SK-N-SH treated with all-trans-retinoic acid at 6 μM for 48 hours (cell line): Measurements from ENCODE around the gene SAMD8.

Experiments used
- ATAC-seq: fragments of 200-7000 bp; cut with Tn5 transposase; 3 replicates; pipeline ENCODE4 v1.9.1; 2020; ENCODE audit warnings: mild to moderate bottlenecking, moderate library complexity
- CSDC2 ChIP-seq: fragments of 250-450 bp; sonication (Bioruptor Pico); IDR thresholded peaks from 2 replicates; pipeline ENCODE4 v1.5.0; 2020; ENCODE audit warnings: mild to moderate bottlenecking, moderate library complexity
- GLIS3 ChIP-seq: fragments of 250-450 bp; sonication (Bioruptor Pico); IDR thresholded peaks from 2 replicates; pipeline ENCODE4 v1.5.0; 2020; ENCODE audit warnings: mild to moderate bottlenecking, moderate library complexity
- OSR1 ChIP-seq: fragments of 250-450 bp; sonication (Bioruptor Pico); IDR thresholded peaks from 2 replicates; pipeline ENCODE4 v1.8.0; 2022; ENCODE audit warnings: moderate library complexity, mild to moderate bottlenecking, inconsistent platforms
- PPARA ChIP-seq: fragments of 250-450 bp; sonication (Bioruptor Pico); IDR thresholded peaks from 2 replicates; pipeline ENCODE4 v1.5.0; 2020; ENCODE audit warnings: mild to moderate bottlenecking, borderline replicate concordance
- SNAI2 ChIP-seq: fragments of 250-450 bp; sonication (Bioruptor Pico); IDR thresholded peaks from 2 replicates; pipeline ENCODE4 v1.5.0; 2020; ENCODE audit warnings: mild to moderate bottlenecking, moderate library complexity
- TCF4 ChIP-seq: fragments of 250-450 bp; sonication (Bioruptor Pico); IDR thresholded peaks from 2 replicates; pipeline ENCODE4 v1.8.0; 2021; ENCODE audit warnings: mild to moderate bottlenecking, moderate library complexity, borderline replicate concordance
- ZFP30 ChIP-seq: fragments of 450-650 bp; formaldehyde crosslinking; IDR thresholded peaks from 2 replicates; pipeline ENCODE4 v1.5.0; 2022; ENCODE audit warnings: mild to moderate bottlenecking, moderate library complexity
- ZNF565 ChIP-seq: fragments of 450-650 bp; formaldehyde crosslinking; conservative IDR thresholded peaks from 2 replicates; pipeline ENCODE4 v1.5.0; 2020; ENCODE audit warnings: low read depth, mild to moderate bottlenecking, moderate library complexity
- ZNF70 ChIP-seq: fragments of 450-650 bp; formaldehyde crosslinking; IDR thresholded peaks from 2 replicates; pipeline ENCODE4 v1.5.0; 2020; ENCODE audit warnings: mild to moderate bottlenecking, moderate library complexity
- TF ChIP-seq, protein P1 (sequence below): fragments of 250-450 bp; sonication (Bioruptor Pico); IDR thresholded peaks from 2 replicates; pipeline ENCODE4 v1.8.0; 2021; ENCODE audit warnings: low read depth, mild to moderate bottlenecking, moderate library complexity, borderline replicate concordance
- TF ChIP-seq, protein P2 (sequence below): fragments of 250-450 bp; sonication (Bioruptor Pico); IDR thresholded peaks from 2 replicates; pipeline ENCODE4 v1.5.1; 2020; ENCODE audit warnings: low read depth, mild to moderate bottlenecking, moderate library complexity
- TF ChIP-seq, protein P3 (sequence below): fragments of 250-450 bp; sonication (Bioruptor Pico); IDR thresholded peaks from 2 replicates; pipeline ENCODE4 v1.8.0; 2020; ENCODE audit warnings: mild to moderate bottlenecking, moderate library complexity, borderline replicate concordance
- TF ChIP-seq, protein P4 (sequence below): fragments of 250-450 bp; sonication (Bioruptor Pico); IDR thresholded peaks from 2 replicates; pipeline ENCODE4 v1.5.1; 2021; ENCODE audit warnings: mild to moderate bottlenecking, moderate library complexity

SAMD8 gene

DNA sequence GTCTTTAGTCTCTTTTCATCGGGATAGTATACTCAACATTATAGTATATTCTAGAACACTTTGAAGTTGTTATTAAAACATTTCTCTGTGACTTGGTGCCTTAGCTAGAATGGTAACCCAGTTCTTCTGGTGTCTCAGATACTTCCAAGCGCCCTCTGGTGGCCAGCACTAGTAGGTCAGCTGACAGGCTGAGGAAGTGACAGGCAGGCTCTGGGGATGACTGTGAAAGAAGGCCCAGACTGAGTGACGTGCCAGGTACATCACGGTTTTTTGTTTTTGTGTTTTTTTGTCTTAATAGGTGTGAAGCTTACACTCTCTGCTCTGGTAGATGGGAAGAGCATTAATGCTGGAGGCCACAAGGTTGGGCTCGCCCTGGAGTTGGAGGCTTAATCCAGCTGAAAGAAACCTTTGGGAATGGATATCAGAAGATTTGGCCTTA is 119.2 kb downstream of the SAMD8 start:
- TF ChIP-seq, protein P1, sequence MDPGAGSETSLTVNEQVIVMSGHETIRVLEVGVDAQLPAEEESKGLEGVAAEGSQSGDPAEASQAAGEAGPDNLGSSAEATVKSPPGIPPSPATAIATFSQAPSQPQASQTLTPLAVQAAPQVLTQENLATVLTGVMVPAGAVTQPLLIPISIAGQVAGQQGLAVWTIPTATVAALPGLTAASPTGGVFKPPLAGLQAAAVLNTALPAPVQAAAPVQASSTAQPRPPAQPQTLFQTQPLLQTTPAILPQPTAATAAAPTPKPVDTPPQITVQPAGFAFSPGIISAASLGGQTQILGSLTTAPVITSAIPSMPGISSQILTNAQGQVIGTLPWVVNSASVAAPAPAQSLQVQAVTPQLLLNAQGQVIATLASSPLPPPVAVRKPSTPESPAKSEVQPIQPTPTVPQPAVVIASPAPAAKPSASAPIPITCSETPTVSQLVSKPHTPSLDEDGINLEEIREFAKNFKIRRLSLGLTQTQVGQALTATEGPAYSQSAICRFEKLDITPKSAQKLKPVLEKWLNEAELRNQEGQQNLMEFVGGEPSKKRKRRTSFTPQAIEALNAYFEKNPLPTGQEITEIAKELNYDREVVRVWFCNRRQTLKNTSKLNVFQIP (CRISPR knock-in tag) = no peak
- TF ChIP-seq, protein P2, sequence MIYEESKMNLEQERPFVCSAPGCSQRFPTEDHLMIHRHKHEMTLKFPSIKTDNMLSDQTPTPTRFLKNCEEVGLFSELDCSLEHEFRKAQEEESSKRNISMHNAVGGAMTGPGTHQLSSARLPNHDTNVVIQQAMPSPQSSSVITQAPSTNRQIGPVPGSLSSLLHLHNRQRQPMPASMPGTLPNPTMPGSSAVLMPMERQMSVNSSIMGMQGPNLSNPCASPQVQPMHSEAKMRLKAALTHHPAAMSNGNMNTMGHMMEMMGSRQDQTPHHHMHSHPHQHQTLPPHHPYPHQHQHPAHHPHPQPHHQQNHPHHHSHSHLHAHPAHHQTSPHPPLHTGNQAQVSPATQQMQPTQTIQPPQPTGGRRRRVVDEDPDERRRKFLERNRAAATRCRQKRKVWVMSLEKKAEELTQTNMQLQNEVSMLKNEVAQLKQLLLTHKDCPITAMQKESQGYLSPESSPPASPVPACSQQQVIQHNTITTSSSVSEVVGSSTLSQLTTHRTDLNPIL = no peak
- TF ChIP-seq OSR1 (CRISPR knock-in tag) = no peak
- TF ChIP-seq, protein P3, sequence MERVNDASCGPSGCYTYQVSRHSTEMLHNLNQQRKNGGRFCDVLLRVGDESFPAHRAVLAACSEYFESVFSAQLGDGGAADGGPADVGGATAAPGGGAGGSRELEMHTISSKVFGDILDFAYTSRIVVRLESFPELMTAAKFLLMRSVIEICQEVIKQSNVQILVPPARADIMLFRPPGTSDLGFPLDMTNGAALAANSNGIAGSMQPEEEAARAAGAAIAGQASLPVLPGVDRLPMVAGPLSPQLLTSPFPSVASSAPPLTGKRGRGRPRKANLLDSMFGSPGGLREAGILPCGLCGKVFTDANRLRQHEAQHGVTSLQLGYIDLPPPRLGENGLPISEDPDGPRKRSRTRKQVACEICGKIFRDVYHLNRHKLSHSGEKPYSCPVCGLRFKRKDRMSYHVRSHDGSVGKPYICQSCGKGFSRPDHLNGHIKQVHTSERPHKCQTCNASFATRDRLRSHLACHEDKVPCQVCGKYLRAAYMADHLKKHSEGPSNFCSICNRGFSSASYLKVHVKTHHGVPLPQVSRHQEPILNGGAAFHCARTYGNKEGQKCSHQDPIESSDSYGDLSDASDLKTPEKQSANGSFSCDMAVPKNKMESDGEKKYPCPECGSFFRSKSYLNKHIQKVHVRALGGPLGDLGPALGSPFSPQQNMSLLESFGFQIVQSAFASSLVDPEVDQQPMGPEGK (CRISPR knock-in tag) = no peak
- TF ChIP-seq ZFP30 (CRISPR knock-in tag) = no peak
- TF ChIP-seq, protein P4, sequence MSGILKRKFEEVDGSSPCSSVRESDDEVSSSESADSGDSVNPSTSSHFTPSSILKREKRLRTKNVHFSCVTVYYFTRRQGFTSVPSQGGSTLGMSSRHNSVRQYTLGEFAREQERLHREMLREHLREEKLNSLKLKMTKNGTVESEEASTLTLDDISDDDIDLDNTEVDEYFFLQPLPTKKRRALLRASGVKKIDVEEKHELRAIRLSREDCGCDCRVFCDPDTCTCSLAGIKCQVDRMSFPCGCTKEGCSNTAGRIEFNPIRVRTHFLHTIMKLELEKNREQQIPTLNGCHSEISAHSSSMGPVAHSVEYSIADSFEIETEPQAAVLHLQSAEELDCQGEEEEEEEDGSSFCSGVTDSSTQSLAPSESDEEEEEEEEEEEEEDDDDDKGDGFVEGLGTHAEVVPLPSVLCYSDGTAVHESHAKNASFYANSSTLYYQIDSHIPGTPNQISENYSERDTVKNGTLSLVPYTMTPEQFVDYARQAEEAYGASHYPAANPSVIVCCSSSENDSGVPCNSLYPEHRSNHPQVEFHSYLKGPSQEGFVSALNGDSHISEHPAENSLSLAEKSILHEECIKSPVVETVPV = no peak
- TF ChIP-seq TCF4 = no peak
- no peak for TF ChIP-seq PPARA
- TF ChIP-seq ZNF70 (CRISPR knock-in tag) = no peak
- no peak for TF ChIP-seq SNAI2 (CRISPR knock-in tag)
- no peak for TF ChIP-seq CSDC2 (CRISPR knock-in tag)
- no peak for TF ChIP-seq GLIS3
- TF ChIP-seq ZNF565 (CRISPR knock-in tag) = no peak
- ATAC-seq = peak; percentile 44
